ENCODE measurements around the gene TOMM20.

- TF ChIP-seq CTCF (IDR thresholded peaks at IDR 0.05; ENCODE audit: insufficient read depth, low read depth, low read length) (no peak), EZH2 (IDR thresholded peaks at IDR 0.05; ENCODE audit: insufficient read depth, low read length) (no peak)
Measured at GRCh38 chr1:235076504-235077162, 52.0 kb downstream of the TOMM20 start.
